GM19043 (cell line): ENCODE data around the gene ZDHHC5.
A peak's percentile ranks its signal among the peaks of the same experiment; 100 is the strongest.

Experiments
- ATAC-seq: cut with Tn5 transposase; IDR thresholded peaks from one replicate; pipeline ENCODE4 v1.9.1; 2021; ENCODE audit warnings: low read depth; ENCODE audit not compliant: unreplicated experiment

Gene ZDHHC5, protein sequence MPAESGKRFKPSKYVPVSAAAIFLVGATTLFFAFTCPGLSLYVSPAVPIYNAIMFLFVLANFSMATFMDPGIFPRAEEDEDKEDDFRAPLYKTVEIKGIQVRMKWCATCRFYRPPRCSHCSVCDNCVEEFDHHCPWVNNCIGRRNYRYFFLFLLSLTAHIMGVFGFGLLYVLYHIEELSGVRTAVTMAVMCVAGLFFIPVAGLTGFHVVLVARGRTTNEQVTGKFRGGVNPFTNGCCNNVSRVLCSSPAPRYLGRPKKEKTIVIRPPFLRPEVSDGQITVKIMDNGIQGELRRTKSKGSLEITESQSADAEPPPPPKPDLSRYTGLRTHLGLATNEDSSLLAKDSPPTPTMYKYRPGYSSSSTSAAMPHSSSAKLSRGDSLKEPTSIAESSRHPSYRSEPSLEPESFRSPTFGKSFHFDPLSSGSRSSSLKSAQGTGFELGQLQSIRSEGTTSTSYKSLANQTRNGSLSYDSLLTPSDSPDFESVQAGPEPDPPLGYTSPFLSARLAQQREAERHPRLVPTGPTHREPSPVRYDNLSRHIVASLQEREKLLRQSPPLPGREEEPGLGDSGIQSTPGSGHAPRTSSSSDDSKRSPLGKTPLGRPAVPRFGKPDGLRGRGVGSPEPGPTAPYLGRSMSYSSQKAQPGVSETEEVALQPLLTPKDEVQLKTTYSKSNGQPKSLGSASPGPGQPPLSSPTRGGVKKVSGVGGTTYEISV

GRCh38 chr11:57667736-57668433 is at the start of gene ZDHHC5:
Gene ZDHHC5 (plus strand): TSS chr11:57668114. CDS start chr11:57673091, 4,977 bp downstream.
- ATAC-seq: peak; percentile 78

GRCh38 chr11:57618438-57618837 is 49.5 kb upstream of the ZDHHC5 start:
- ATAC-seq: no peak

- ATAC-seq: no peak
Measured at GRCh38 chr11:57619331-57619730, 48.6 kb upstream of the ZDHHC5 start.

DNA sequence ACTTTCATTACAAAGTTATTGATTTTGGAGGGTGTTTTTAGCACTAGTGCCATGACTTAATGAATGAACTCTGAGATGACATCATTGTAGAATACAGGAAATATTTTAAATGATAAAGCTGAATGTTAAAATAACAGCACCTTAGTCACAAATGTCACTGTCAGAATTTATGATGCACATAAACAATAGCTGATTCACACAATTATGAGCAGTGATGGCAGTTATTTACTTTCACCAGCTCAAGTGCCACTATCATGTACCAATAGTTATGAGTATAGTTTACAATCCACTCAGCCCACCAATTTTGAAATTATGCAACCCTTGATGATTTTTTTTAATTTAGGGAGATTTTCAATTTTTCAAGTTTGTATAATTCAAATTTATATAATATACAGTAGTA is 47.4 kb upstream of the ZDHHC5 start:
- ATAC-seq: no peak

DNA sequence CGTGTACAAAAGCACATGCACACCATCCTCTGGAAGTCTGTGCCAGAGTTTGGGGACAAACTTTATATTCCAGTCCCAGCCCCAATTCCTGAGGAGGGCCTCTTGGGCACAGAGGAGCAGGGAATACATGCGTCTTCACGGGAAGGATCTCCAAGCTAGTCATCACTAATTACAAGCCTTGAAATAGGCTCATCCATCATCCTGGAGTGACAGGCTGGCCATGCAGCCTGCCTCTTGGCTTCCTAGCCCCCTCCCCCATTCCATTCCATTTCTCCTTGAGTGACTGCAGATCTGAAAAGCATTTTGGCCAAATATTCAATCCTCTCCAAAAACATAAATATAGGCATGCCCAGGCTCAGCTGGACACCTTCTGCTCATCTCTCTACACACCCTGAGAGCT is 45.7 kb upstream of the ZDHHC5 start:
- no peak for ATAC-seq

GRCh38 chr11:57624864-57625263 is 43.0 kb upstream of the ZDHHC5 start:
- ATAC-seq: no peak

GRCh38 chr11:57626895-57627294 is 41.0 kb upstream of the ZDHHC5 start:
- no peak for ATAC-seq

DNA sequence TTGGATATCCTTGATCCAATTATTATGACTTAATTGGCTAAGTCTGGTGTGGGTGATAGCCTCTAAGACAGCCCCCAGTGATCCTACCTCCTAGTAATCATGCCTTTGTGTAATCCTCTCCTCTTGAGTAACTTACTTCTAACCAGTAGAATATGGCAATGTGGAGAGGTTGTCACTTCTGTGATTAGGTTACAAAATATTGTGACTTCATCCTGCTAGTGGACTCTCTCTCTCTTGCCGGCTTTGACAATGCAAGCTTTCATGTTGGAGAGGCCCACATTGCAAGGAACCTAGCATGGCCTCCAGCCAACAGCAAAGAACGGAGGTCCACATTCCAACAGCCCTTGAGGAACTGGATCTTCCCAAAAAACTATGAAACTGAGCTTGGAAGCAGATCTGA is 37.7 kb upstream of the ZDHHC5 start:
- ATAC-seq: no peak

DNA sequence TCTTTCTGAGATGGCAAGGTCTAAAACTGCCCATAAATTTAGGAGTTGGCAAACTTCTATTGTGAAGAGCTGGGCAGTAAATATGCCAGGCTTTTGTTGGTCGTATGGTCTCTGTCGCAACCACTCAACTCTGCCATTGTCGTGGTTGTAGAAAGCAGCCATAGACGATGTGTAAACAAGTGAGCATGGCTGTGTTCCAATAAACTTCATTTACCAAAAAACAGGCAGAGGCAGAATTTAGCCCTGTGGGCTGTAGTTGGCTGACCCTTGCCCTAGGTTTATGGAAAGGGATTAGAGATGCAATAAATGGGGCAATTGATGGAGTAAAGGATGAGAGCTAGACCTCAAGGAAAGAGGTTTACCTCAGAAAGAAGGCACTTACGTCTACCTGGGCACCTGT is 35.8 kb upstream of the ZDHHC5 start:
- no peak for ATAC-seq

DNA sequence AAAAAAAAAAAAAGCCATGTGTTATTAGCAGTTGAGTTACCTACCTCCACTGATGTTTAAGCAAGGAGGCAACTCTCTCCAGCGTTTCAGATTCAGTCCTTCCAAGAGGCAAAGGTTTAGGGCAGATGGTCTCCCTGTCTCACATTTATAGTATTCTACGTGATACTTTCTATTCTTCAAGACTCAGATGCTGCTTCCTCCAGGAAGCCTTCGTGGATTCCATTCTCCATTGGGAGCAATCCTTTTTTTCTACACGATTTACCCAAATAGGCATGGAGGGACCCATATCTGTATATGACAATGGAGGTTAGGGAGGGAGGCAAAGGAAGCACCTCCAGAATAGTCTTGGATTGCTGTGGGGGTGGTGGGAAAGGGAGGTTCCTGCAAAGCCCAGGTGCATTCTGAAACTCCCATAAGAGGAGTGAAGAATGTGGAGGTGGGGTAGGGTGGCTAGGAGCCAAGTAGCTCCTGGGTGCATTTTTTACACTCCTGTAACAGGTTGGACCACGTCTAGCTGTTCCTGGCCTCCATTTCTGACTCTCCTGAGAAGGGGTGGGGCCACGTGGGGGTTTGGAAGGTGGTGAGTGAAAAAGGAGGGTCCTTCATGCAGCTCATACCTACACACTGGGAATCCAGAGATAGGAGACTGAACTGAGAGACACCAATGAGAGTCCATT is 34.4 kb upstream of the ZDHHC5 start:
- no peak for ATAC-seq

DNA sequence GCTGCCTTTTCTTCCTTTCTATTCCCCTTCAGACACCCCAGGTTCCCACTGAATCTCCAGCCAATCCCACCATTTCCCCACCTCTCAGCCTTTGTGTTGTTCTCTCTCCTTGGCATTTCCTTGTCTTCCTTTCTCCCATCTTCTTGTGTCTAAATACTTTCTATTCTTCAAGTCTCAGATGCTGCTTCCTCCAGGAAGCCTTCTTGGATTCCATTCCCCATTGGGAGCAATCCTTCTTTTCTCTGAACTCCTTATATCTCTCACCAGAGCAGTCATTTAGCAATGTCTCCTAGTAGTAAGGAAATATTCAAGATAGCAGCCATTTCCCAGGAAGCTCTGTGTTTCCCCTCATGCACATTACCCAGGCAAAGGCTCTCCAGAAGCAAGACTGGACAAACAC is 33.6 kb upstream of the ZDHHC5 start:
- ATAC-seq: no peak

DNA sequence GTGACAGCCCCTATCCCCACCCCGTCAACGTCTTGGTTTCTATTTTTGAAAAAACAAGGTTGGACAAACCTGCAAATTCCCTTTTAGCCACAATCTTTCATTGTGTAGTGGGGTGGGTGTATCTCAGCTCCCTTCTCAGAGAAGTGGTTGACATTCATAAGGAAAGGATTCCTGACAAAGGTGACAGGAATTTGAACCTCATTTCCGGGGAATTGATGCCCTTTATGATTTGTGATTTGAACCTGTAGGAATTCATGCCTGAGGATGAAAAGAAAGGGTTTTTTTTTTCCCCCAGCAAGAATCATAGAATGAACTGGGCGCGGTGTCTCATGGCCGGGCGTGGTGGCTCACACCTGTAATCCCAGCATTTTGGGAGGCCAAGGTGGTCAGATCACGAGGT is 32.7 kb upstream of the ZDHHC5 start:
- no peak for ATAC-seq

DNA sequence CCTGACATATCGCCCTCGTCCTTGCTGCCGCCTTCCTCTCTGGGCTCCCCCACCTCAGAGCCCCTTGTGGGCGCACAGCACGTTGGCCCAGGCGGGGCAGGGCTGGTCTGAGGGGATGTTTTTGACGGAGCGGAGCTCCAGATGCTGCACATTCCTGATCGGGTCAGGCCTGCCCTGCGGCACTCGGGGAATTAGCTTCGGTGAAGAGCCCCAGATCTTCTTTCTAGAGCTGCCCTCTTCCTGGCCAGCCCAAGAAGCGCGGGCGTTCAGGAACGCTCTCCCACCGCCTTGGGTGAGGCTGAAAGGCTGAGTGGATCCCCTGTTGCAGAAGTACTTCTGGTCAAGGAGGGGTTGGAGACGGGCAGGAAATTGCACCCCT is 30.3 kb upstream of the ZDHHC5 start:
- ATAC-seq: no peak

GRCh38 chr11:57638005-57638781 is 29.7 kb upstream of the ZDHHC5 start:
- peak; percentile 51 for ATAC-seq

DNA sequence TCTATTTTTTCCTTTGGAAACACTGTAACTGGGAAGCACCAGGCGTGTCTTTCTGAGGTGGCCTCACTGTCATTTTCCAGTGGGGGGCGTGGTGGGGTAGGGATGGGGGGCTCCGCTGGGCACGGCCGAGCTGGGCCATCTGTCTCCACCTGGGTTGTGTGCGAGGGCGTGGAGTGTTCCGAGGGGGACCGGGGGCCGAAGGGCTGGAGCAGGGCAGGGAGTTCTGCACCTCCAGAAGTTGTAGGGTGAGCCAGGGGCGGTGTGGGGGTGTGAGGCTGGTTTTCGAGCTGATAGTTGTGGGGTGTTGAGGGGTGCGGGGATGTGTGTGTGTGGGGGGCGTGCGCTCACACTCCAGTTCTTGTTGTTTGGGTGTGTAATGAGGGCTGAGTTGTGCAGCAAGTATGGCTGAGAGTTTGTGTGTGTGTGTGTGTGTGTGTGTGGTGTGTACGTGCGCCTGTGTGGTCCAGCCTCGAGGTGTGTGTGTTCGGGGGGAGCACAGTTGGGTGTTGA is 29.0 kb upstream of the ZDHHC5 start:
- no peak for ATAC-seq

DNA sequence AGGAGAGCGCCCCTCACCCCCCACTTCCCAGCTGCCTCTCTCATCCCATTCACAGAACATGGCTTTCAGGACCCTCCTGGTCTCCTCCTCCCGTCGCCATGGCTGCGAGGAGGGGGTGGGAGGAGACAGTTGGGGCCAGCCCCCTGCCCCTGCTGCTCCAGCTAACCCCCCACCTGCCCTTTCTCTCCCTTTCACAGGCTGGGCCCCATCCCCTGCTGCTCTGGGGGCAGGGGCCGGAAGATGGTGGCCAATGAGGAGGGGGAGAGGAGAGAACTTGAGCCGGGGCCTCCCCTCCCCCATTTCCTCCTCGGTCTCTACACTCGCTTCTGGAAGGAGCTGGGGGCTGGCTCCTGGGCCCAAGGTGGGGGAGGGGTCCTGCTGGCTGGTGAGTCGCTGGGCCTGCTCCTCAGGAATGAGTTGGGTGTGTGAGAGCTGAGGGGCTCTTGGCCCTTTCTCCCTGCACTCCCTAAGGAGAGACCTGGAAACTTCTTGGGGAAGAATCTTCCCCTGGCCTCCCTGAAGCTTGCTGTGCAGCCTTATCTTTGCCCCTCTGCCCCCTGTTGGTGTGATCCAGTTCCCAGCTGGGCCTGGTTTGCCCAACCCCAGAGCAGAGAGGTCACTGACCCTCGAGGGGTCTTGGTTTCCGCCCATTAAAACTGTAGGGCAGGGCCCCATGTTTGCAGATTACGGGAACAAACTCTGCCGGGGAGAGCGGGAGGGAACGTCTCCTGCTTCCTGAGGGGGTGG is 28.4 kb upstream of the ZDHHC5 start:
- ATAC-seq: no peak

DNA sequence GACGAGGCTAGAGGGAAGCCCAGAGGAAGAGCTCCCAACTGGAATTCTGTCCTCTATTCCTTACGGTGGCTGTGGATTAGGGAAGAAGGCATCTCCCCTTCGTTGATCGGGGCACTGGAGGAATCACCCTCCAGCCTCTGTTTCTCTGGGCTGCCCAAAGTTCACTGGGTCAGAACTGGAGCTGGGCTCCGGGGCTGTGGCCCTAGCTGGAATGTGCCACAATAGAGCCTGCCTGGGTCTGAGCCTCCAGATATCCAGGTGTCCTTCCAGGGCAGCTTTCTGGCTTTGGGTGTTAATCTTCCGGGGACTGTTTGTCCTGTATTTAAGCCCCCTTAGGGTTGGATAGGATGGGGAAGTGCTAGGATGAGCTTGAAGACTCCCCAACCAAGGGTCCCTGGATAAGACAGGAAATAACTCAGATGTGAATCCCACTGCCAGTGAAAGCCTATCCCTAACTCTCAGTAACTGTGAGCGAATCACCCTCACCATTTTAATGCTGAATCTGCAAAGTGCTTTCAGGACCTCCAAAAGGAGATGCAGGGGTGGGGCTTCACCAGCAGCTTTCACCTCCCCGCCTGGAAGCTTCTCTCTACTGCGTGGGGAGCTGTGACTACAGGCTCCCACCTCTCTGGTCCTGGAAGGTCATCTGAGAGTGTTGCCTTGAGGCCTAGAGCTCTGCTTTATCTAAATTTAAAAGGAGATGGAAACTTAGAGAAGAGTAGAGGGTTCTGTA is 27.7 kb upstream of the ZDHHC5 start:
- ATAC-seq: no peak

- no peak for ATAC-seq
Measured at GRCh38 chr11:57641011-57641807, 26.7 kb upstream of the ZDHHC5 start.
